ENCODE results near the gene RAB7A. TPM values are rescaled to one million over a fixed set of nuclear protein-coding genes. Genes with fewer than 3 reads are reported as not detected.

Gene RAB7A
- total RNA-seq, 2 experiments from 2014 or later = 226 to 264 TPM

- H3K36me3 Mint-ChIP-seq (ENCODE audit: low read depth) = no peaks in the 10 kb centered on the region
- POLR2A ChIA-PET = no interaction called here
- no peaks in the 10 kb centered on the region for H3K27me3 Mint-ChIP-seq
- peak overlapping the region; percentile 37 for H3K27ac Mint-ChIP-seq
- CTCF ChIA-PET = interaction anchor here (0.7 to 4.4 kb wide), 14 partner anchors 8 to 236 kb away, joined by 3 to 23 read pairs (median 4); no protein-coding TSS in a partner anchor
- peaks cover 22% of the 10 kb centered on the region for H3K4me1 Mint-ChIP-seq
- peak overlapping the region; percentile 61 for H3K4me3 Mint-ChIP-seq
- H3K9me3 Mint-ChIP-seq = no peaks in the 10 kb centered on the region
- no peak for DNase-seq
Measured at GRCh38 chr3:128845119-128845777, 119.3 kb downstream of the RAB7A start.

DNA sequence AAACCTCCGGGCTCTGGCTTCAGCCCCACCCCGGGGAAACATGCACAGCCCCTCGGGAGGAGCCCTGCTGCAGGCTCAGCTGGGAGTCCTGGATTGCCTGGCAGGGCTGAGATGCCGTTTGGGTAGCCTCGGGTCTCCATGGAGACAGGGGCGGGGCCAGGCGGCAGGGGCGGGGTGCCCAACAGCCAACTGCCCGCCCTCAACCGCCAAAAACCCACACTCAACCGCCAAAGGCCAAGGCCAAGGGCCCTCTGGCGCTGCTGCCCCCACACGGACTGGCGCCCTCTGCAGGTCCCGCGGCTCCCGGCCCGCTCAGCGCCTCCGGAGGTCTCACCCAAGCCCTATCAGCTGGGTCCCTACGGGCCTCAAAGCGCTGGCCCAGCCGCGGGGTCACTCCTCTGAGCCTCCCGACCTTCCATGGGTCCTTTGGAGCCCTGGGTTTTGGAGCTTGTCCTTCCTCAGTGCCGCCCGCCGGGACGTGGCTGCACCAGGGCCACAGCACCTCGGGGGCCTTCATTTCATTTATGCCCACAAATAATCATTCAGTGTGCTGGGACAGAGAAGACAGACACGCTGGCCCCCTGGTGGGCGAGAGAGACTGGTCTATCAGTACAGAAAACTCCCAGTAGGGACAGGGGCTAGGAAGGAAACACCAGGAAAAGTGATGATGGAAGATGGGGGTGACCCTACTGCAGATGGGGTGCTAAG, 119.9 kb downstream of the RAB7A start:
- POLR2A ChIA-PET = no interaction called here
- Mint-ChIP-seq H3K36me3 (ENCODE audit: low read depth) (no peaks in the 10 kb centered on the region), H3K4me3 (peak overlapping the region; percentile 61), H3K4me1 (peaks cover 22% of the 10 kb centered on the region), H3K27me3 (no peaks in the 10 kb centered on the region), H3K9me3 (no peaks in the 10 kb centered on the region), H3K27ac (peak overlapping the region; percentile 87)
- DNase-seq = peak; percentile 82
- CTCF ChIA-PET = interaction anchor here (0.6 to 4.4 kb wide), 16 partner anchors 8 to 320 kb away, joined by 3 to 23 read pairs (median 4); no protein-coding TSS in a partner anchor

- Mint-ChIP-seq H3K4me1 (peaks cover 22% of the 10 kb centered on the region), H3K4me3 (peak overlapping the region; percentile 61), H3K9me3 (no peaks in the 10 kb centered on the region), H3K27ac (peak overlapping the region; percentile 87), H3K36me3 (ENCODE audit: low read depth) (no peaks in the 10 kb centered on the region), H3K27me3 (no peaks in the 10 kb centered on the region)
- ChIA-PET POLR2A (no interaction called here), CTCF (interaction anchor here (0.6 to 4.4 kb wide), 10 partner anchors 9 to 319 kb away, joined by 3 to 23 read pairs (median 4); partner anchors contain the start of gene ACAD9)
- no peak for DNase-seq
Measured at GRCh38 chr3:128846486-128846891, 120.5 kb downstream of the RAB7A start.

DNA sequence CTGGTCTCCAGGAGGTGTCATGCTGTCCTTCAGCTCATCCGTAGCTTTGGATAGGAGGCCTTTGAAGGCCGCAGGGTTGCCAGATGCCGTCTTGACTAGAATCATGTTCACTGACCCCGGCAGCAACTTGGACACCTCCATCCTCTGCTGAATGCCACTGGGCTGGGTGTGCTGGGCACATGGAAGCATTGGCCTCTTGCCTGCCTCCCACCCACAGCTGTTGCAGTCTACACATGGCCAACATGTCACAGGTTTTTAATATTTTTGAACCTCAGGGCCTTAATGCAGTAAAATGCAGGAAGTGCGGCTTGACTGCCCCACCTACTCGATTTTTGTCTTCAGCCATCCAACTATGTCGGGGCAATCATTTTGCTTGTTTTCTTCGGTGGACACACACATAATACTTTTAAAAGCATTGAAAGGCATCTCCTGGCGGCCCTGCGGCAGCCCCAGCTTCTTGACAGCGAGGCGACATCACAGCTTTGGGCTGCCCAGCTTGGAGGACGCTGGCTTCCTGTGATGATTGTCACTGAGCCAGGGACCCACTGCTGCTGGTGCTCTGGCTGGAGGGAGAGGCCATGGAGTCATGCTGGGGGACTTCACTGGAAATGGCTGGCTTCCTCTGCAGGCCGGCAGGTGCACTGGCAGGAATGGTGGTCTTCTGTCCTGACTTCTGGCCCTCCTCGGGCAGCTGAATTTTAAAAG, 121.8 kb downstream of the RAB7A start:
- DNase-seq = no peak
- peaks cover 22% of the 10 kb centered on the region for H3K4me1 Mint-ChIP-seq
- ChIA-PET POLR2A (no interaction called here), CTCF (interaction anchor here (0.8 to 4.4 kb wide), 6 partner anchors 19 to 239 kb away, joined by 3 to 23 read pairs (median 4); partner anchors contain the start of gene ACAD9)
- H3K27ac Mint-ChIP-seq = no peak overlapping the region
- H3K4me3 Mint-ChIP-seq = no peak overlapping the region
- no peaks in the 10 kb centered on the region for H3K9me3 Mint-ChIP-seq
- H3K27me3 Mint-ChIP-seq = no peaks in the 10 kb centered on the region
- H3K36me3 Mint-ChIP-seq (ENCODE audit: low read depth) = no peaks in the 10 kb centered on the region

- Mint-ChIP-seq H3K36me3 (ENCODE audit: low read depth) (no peaks in the 10 kb centered on the region), H3K4me1 (peaks cover 22% of the 10 kb centered on the region), H3K27ac (no peak overlapping the region), H3K4me3 (no peak overlapping the region), H3K27me3 (no peaks in the 10 kb centered on the region), H3K9me3 (no peaks in the 10 kb centered on the region)
- DNase-seq = no peak
- POLR2A ChIA-PET = no interaction called here
- CTCF ChIA-PET = interaction anchor here (1.4 to 4.4 kb wide), 3 partner anchors 167 to 231 kb away, joined by 4 to 23 read pairs (median 5); no protein-coding TSS in a partner anchor
Measured at GRCh38 chr3:128848936-128849335, 123.0 kb downstream of the RAB7A start.

DNA sequence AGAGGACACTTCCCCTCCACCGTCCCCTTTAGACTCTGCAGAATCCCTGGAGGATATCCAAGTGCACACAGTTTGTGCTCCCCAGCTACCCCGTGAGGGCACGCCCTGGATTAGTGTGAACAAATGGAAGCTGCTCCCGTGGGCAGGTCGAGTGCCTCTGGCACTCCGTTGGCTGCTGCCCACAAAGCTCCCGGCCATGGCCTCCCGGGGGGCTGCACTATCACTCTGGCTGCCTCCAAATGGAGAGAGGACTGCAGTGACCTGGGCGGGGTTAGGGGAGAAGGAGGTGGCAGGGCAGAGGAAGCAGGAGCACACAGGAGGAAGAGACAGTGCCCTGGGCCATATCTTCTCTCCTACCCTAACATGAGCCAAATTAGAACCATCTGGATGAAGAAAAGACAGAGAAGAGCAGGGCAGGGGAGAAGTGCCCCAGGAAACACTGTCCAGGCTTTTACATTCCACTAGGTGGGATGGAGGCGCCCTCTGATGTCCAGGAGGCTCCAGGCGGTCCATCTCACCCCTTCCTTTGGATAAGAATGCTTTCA, 124.0 kb downstream of the RAB7A start:
- Mint-ChIP-seq H3K27ac (no peak overlapping the region), H3K9me3 (peaks cover 6% of the 10 kb centered on the region), H3K4me3 (no peak overlapping the region), H3K27me3 (no peaks in the 10 kb centered on the region), H3K36me3 (ENCODE audit: low read depth) (no peaks in the 10 kb centered on the region), H3K4me1 (peaks cover 21% of the 10 kb centered on the region)
- ChIA-PET POLR2A (no interaction called here), CTCF (interaction anchor here (1.4 kb wide), 1 partner anchor 169 kb away, joined by 4 read pairs; no protein-coding TSS in a partner anchor)
- DNase-seq = no peak

GRCh38 chr3:128850544-128850943, 124.6 kb downstream of the RAB7A start:
- POLR2A ChIA-PET = no interaction called here
- CTCF ChIA-PET = no interaction called here
- H3K4me3 Mint-ChIP-seq = no peak overlapping the region
- H3K9me3 Mint-ChIP-seq = peaks cover 10% of the 10 kb centered on the region
- H3K36me3 Mint-ChIP-seq (ENCODE audit: low read depth) = no peaks in the 10 kb centered on the region
- no peak overlapping the region for H3K27ac Mint-ChIP-seq
- no peak for DNase-seq
- peaks cover 15% of the 10 kb centered on the region for H3K4me1 Mint-ChIP-seq
- H3K27me3 Mint-ChIP-seq = no peaks in the 10 kb centered on the region

DNA sequence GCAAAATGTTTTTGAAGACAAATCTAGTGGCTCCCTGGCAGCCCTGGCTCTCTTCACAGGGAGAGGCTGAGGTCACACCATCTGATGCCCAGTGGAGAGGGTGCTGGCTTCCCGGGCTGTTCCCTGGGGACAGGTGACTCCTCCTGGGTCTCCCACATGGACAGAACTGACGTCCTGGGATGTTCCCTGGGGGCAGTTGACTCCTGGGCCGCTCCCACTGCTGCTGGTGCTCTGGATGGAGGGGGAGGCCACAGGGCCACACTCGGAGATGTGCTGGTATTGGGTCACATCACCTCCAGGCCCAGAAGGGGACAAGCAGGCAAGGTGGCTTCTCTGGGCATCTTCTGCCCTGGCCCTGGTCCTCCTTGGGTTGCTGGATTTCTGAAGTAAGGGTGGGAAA, 125.6 kb downstream of the RAB7A start:
- no peak overlapping the region for H3K27ac Mint-ChIP-seq
- H3K4me3 Mint-ChIP-seq = no peak overlapping the region
- no peaks in the 10 kb centered on the region for H3K27me3 Mint-ChIP-seq
- POLR2A ChIA-PET = no interaction called here
- peaks cover 7% of the 10 kb centered on the region for H3K4me1 Mint-ChIP-seq
- H3K36me3 Mint-ChIP-seq (ENCODE audit: low read depth) = no peaks in the 10 kb centered on the region
- CTCF ChIA-PET = no interaction called here
- H3K9me3 Mint-ChIP-seq = peaks cover 12% of the 10 kb centered on the region
- no peak for DNase-seq

DNA sequence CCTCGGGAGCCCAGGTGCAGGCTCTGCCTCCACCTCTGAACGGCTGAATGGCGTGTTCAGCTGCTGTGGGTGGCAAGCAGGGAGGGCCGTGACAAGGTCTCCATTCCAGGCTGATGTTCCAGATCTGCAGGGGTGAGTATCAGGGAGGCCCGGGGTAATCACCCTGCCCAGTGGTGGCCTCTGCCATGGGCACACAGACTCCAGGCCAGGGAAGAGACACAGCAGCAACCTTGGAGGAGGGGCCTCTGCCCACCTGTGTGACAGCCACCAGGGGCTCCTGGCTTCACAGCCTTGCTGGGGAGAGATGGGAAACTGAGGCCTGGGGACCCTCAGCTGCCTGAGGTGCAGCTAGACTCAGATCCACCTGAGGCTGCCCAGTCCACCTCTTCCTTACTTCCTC, 127.8 kb downstream of the RAB7A start:
- POLR2A ChIA-PET = no interaction called here
- CTCF ChIA-PET = no interaction called here
- Mint-ChIP-seq H3K27ac (no peak overlapping the region), H3K4me1 (no peaks in the 10 kb centered on the region), H3K27me3 (no peaks in the 10 kb centered on the region), H3K4me3 (no peak overlapping the region), H3K36me3 (ENCODE audit: low read depth) (peaks cover 5% of the 10 kb centered on the region), H3K9me3 (peaks cover 22% of the 10 kb centered on the region)
- no peak for DNase-seq

DNA sequence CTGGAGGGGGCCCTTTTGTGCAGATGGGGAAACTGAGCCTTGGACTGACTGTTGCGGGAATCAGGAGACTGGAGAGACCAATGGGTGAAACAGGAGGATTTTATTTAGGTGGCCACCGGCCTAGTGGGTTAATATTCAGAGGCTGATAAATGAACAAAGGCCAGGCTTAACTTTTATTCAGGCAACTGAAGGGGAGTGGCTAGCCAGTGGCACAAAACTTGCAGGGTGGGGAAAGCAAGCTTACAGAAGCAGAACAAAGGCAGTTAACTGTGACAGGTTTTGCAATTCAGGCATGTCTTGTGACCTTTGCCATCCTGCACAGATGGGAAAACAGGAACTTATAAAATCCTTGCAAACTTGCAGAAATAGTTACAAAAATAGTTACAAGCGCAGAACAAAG, 128.5 kb downstream of the RAB7A start:
- Mint-ChIP-seq H3K27me3 (no peaks in the 10 kb centered on the region), H3K4me1 (no peaks in the 10 kb centered on the region), H3K27ac (no peak overlapping the region), H3K9me3 (peaks cover 29% of the 10 kb centered on the region), H3K4me3 (no peak overlapping the region), H3K36me3 (ENCODE audit: low read depth) (peaks cover 8% of the 10 kb centered on the region)
- POLR2A ChIA-PET = no interaction called here
- DNase-seq = no peak
- CTCF ChIA-PET = no interaction called here

DNA sequence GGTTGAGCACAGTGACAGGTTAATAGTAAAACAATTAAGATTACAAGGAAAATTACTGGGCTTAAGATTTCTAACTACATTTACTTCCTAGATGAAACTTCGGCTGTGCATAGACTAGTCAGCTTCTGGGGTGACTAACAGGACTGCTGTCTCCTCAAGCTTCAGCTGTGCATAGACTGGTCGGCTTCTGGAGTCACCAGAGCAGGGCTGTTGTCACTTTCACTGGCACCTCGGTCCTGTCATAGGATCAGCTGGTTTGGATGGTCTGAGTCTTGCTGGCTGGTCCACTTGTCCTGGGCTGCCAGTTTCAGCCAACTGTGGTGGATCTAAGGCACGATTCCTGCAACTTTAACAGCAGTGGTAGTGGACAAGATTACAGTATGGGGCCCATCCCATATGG, 129.6 kb downstream of the RAB7A start:
- Mint-ChIP-seq H3K4me1 (no peaks in the 10 kb centered on the region), H3K9me3 (peaks cover 40% of the 10 kb centered on the region), H3K36me3 (ENCODE audit: low read depth) (peaks cover 17% of the 10 kb centered on the region), H3K4me3 (no peak overlapping the region), H3K27ac (no peak overlapping the region), H3K27me3 (no peaks in the 10 kb centered on the region)
- ChIA-PET POLR2A (no interaction called here), CTCF (interaction anchor here (1.3 to 1.8 kb wide), 3 partner anchors 19 to 238 kb away, joined by 3 to 7 read pairs (median 3); no protein-coding TSS in a partner anchor)
- DNase-seq = no peak

GRCh38 chr3:128858167-128858566, 132.2 kb downstream of the RAB7A start:
- Mint-ChIP-seq H3K36me3 (ENCODE audit: low read depth) (peaks cover 27% of the 10 kb centered on the region), H3K4me3 (no peak overlapping the region), H3K9me3 (peaks cover 46% of the 10 kb centered on the region), H3K27me3 (no peaks in the 10 kb centered on the region), H3K27ac (no peak overlapping the region), H3K4me1 (no peaks in the 10 kb centered on the region)
- no peak for DNase-seq
- ChIA-PET POLR2A (no interaction called here), CTCF (interaction anchor here (1.2 kb wide), 1 partner anchor 13 kb away, joined by 4 read pairs; no protein-coding TSS in a partner anchor)

- CTCF ChIA-PET = no interaction called here
- Mint-ChIP-seq H3K4me3 (no peak overlapping the region), H3K27ac (no peak overlapping the region), H3K36me3 (ENCODE audit: low read depth) (peaks cover 27% of the 10 kb centered on the region), H3K4me1 (no peaks in the 10 kb centered on the region), H3K27me3 (no peaks in the 10 kb centered on the region), H3K9me3 (peaks cover 42% of the 10 kb centered on the region)
- no peak for DNase-seq
- POLR2A ChIA-PET = no interaction called here
Measured at GRCh38 chr3:128859630-128860029, 133.6 kb downstream of the RAB7A start.

Data from activated CD4-positive, alpha-beta T cell treated with anti-CD3 and anti-CD28 coated beads, Interleukin-2, amount 10 ng/mL, durations not matched to agents 7 days and 5 days (primary cell).